ENCODE data around the gene ICA1L.

DNA sequence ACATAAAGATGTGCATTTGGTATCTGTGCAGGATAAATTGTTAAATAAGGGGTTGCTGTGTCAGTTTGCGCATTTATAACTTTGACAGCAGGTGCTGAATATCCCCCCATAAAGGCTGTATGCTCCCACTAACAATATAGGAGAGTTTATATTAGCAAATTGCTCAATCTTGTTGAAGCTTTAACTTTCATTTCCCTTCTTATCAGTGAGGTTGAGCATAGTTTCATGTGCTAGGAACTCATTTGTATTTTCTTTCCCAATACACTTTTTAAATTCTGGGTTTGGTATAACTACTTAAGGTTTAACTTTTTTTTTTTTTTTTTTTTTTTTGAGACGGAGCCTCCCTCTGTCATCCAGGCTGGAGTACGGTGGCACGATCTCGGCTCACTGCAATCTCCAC, 147.8 kb downstream of the ICA1L start:
- TF ChIP-seq TCF12 (IDR thresholded peaks at IDR 0.05), result no peak
- TF ChIP-seq TCF12 (CRISPR knock-in tag; IDR thresholded peaks at IDR 0.05), result no peak
- no peak for TF ChIP-seq CEBPB (IDR thresholded peaks at IDR 0.05; ENCODE audit: borderline replicate concordance, low read depth, low read length)
- TF ChIP-seq, protein P1, sequence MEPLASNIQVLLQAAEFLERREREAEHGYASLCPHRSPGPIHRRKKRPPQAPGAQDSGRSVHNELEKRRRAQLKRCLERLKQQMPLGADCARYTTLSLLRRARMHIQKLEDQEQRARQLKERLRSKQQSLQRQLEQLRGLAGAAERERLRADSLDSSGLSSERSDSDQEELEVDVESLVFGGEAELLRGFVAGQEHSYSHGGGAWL (CRISPR knock-in tag; IDR thresholded peaks at IDR 0.05), result no peak
- TF ChIP-seq BRCA1 (CRISPR knock-in tag; IDR thresholded peaks at IDR 0.05), result no peak
- TF ChIP-seq SOX6 (IDR thresholded peaks at IDR 0.05), result no peak
- no peak for TF ChIP-seq SOX6 (CRISPR knock-in tag; IDR thresholded peaks at IDR 0.05)
- TF ChIP-seq POLR2A (IDR thresholded peaks at IDR 0.05; ENCODE audit: insufficient read depth in 1 of 2, low read depth in 2 of 2, low read length in 2 of 2), result no peak
- TF ChIP-seq ESRRA (CRISPR knock-in tag; IDR thresholded peaks at IDR 0.05; ENCODE audit: low read depth), result no peak
- no peak for TF ChIP-seq YY1 (IDR thresholded peaks at IDR 0.05; ENCODE audit: insufficient read depth, insufficient replicate concordance, low read depth, low read length)
- no peak for TF ChIP-seq NR3C1 (CRISPR knock-in tag; IDR thresholded peaks at IDR 0.05)
- no peak for TF ChIP-seq TARDBP (CRISPR knock-in tag; IDR thresholded peaks at IDR 0.05)
- TF ChIP-seq GPN1 (CRISPR knock-in tag; IDR thresholded peaks at IDR 0.05; ENCODE audit: borderline replicate concordance), result no peak

Measured in HepG2 (cell line).